KG1 (cell line): ENCODE results near the gene GATA5.

ENCODE experiments used
- DNase-seq: peaks from one replicate; lab custom pipeline; 2025; lab: John Stamatoyannopoulos, UW

The GATA5 gene

GRCh38 chr20:62415354-62416111 lies 60.3 kb downstream of the GATA5 start:
- no peak for DNase-seq

DNA sequence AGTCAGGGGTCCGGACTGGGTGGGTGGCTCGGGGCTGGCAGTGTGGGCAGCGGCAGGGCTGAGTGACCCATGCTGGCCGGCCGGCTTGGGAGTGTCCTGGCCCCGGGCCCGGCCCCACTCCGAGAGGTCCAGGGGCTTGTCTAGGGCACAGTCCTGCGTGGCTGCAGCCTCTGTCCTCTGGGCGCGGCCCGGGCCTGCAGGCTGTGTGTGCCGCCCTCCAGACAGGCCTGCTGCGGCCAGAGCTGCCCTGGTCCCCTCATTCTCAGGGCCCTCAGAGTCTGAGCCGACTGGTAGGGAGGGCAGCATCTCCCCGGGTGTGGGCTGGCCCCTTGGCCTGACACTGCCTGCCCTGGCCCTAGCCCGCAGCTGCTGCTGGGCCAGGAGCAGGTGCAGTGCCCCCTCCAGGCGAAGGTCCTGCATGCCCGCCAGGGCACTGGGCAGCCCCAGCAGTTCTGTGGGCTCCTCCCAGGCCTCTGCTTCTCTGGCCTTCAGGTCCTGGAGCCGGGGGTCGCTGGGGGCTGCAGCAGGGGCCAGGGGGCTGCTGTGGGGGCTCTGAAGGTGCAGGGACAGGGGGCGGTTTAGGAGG lies 61.8 kb downstream of the GATA5 start:
- no peak for DNase-seq
